Superior temporal gyrus (tissue), 1 donor: ENCODE data around the gene THSD4.
"Not testable (repeated sequence)": the region's sequence is repeated elsewhere in the genome, so short reads cannot be mapped to it uniquely, and the experiment has no call there.

Experiments
- DNase-seq: peaks from one replicate; pipeline ENCODE4 v3.0.0-alpha.2; 2016; ENCODE audit errors: extremely low spot score

THSD4 gene

DNA sequence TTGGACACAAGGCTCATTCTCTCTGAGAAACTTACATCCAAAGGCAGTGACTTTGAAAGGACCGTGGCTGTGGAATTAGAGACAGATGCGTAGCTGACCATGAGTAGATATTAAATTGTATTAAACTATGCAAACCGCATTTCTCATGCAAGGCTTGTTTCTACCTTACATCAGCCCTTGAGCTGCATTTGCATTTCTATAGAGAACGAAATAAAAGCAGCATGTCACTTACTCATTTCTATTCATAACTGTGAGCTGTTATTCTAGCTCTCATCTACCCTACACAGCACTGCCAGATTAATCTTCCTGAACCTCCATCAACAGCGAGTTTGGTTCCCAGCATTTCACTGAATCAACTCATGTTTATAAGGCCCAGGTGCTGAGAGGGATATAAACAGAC lies 72.3 kb downstream of the THSD4 start:
- DNase-seq = peak; percentile 18

GRCh38 chr15:71189718-71190117 lies 74.4 kb downstream of the THSD4 start:
- DNase-seq = no peak

- no peak for DNase-seq
Observed at GRCh38 chr15:71191296-71191695, 76.0 kb downstream of the THSD4 start.

DNA sequence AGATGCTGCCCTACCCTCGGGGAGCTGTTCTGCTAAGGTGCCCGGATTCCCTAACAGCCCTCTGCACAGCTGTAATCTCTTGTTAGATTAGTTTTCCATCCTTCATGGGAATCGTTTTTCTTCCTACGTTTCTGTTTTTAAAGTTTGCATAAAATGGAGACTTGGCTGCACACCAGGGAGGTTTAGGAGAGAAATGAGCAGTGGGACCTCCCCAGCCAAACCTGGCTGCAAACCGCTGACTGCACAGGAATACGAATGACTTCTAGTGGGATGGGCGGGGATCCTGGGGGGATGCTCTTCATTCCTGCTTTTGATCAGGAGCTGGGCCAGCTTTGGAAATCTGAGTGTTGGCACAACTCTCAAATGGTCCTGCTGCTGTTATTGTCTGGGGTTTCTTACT lies 77.5 kb downstream of the THSD4 start:
- no peak for DNase-seq

DNA sequence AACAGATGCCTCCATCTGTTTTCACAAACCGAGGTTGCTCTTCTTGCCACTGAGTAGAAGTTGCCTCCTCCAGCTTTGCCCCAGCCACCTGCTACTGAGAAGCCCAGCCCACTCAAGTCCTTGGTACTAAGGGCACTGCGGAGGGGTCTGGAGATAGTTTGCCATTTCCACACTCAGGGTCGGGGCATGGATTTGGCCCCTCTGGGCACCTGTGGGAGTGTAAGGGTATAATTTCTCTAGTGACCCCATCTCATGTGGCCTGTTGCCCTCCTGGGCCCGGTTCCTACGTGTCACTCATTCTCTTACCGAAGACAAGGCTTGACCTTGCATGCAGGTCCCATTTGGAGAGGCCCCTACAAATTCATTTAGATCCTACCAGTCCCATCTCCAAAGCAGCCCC lies 79.0 kb downstream of the THSD4 start:
- no peak for DNase-seq

- DNase-seq = no peak
Observed at GRCh38 chr15:71195242-71195641, 80.0 kb downstream of the THSD4 start.

- no peak for DNase-seq
Observed at GRCh38 chr15:71197620-71198019, 82.3 kb downstream of the THSD4 start.

DNA sequence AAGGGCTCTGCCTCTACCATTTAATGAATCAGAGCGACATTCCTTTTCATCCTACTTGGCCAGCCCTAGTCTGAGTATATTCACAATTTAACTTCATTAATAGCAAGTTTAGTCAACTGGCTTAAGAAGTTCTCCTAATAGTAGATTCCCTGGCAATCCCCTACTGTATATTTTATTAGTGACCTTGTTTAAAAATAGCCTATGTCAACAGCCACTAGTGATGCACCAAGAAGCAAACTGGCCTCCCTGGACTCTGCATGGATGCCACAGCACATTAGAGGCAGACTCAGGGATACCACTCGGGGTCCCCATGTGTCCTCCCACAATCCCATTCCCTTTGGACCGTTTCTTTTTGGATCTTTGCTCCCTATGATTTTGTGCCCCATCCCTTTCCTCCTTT lies 83.6 kb downstream of the THSD4 start:
- no peak for DNase-seq

DNA sequence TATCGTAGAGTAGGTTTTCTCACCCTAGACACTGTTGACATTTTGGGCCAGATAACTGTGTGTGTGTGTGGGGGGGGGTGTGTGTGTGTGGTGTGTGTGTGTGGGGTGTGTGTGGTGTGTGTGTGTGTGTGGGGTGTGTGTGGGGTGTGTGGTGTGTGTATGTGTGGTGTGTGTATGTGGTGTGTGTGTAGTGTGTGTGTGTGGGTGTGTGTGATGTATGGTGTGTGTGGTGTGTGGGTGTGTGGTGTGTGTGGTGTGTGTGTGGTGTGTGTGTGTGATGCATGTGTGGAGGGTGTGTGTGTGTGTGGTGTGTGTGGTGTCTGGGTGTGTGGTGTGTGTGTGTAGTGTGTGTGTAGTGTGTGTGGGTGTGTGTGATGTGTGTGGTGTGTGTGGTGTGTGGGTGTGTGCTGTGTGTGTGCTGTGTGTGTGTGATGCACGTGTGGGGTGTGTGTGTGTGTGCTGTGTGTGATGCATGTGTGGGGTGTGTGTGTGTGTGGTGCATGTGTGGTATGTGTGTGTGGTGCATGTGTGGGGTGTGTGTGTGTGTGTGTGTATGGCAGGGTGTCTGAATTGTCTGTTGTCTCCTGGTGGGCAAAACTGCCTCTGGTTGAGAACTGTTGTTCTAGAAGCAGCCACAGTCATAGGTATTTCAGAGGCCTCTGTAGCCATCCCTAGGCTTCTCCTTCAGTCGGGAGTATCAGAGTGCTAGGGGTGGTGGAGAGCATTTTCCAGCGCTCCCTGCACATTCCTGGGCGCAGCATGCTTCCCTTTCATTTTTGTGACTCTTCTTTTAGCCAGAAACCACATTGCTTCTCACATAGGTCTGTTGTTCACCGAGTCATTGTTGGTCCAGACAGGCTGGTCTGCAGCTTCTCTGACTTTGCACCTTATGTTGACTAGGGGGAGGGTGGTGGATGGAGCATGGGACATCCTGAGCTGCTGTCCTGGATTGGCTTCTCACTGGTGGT lies 84.4 kb downstream of the THSD4 start:
- no peak for DNase-seq

GRCh38 chr15:71201477-71201876 lies 86.2 kb downstream of the THSD4 start:
- DNase-seq = no peak

- no peak for DNase-seq
Observed at GRCh38 chr15:71202712-71203111, 87.4 kb downstream of the THSD4 start.

GRCh38 chr15:71203586-71204474 lies 88.6 kb downstream of the THSD4 start:
- no peak for DNase-seq

DNA sequence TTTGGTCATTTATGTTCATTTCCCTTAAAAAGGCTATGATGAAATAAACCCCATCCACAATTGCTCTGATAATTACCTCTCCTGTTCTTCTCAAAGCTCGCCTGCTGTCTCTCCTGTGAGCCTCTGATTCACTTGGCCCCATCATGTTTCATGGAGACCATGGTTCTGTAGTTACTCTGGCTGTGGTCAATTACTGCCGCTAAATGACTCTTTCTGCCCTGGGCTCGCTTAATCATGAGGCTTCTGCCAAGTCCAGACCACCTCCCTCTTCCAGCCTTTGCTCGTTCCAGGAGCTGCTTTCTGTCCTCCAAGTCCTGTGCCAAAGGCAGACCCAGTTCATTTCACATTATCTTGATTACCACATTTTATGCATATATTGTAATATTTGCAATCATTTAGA lies 91.9 kb downstream of the THSD4 start:
- no peak for DNase-seq

GRCh38 chr15:71212146-71212545 lies 96.9 kb downstream of the THSD4 start:
- no peak for DNase-seq

GRCh38 chr15:71213943-71214342 lies 98.7 kb downstream of the THSD4 start:
- not testable (repeated sequence) for DNase-seq

GRCh38 chr15:71215126-71215894 lies 100.0 kb downstream of the THSD4 start:
- no peak for DNase-seq

DNA sequence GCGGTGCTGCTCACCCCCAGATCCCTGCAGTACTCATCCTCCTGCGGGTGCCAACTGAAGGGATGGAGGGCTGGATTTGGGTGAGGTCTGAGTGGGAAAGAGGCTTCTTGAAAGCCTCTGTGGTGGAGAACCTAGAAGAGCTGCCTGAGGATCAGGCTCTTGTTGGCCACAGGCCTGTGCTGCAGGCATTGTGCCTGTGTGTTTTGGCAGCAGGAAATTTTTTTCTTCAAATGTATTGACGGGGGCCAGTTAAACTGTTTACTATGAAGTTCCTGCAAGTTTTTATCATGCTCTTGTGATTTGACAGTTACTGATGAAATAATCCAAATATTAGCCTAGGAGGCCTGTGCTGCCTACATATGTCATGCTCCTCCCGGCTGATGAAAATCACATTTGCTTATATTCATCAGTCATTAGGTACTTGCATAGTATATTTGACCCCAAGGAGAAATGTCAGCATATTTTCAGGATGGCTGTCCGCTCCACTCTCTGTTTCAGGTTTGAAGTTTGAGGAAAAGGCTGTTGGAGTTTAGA lies 103.1 kb downstream of the THSD4 start:
- DNase-seq = no peak

DNA sequence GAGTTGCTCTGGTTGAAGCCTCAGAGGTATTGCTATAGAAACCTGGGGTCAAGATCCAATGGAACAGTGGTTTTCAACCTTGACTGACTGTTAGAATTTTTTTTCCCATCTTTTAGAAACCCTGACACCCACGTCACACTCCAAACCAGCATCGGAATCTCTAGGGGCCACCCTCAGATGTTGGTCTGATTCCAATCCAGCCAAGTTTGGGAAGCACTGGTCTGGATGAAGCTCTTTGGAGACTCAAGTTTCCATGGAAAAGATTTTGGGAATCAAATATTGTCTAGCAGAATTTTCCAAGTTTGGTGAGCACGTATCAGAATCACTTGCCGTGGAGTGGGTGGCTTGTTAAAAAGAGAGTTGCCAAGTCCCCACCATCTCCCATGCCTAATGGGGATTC lies 103.8 kb downstream of the THSD4 start:
- DNase-seq = no peak

DNA sequence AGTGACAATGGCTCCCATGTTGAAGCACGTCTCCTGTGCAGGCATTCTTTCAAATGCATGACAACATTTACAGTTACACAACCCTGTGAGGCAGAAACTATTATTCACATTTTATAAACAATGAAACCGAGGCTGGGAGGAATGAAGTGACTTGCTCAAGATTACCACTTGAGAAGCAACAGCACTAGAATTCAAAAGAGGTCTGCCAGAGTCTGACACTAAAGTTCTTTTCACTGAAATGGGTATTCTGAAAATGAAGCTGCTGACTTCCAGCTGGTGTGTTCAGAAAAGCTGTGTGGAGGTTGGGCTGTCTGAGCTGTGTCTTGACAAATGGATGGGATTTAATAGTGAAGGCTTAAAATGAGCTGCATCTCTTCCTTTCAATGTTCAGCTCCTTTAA lies 104.4 kb downstream of the THSD4 start:
- DNase-seq = peak; percentile 30

DNA sequence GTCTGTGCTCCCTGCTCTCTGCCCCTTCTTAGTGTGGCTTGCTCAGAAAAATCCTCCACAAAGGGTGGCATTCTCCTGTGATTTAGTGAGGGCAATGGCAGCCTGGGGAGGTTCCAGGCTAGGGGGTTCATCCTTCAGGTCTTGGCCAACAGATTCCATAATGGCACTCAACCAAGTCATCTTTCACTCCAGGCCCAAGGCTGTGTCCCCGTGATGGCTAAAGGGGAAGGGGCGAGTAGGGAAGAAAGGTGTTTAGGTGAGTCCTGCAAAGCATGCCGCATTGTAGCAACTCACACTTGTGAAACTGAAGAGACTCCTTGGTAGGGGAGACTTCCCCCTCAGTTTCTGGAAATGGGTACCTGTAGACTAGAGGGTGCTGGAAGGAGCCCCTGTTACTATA lies 105.6 kb downstream of the THSD4 start:
- no peak for DNase-seq

- no peak for DNase-seq
Observed at GRCh38 chr15:71221417-71221816, 106.1 kb downstream of the THSD4 start.

DNA sequence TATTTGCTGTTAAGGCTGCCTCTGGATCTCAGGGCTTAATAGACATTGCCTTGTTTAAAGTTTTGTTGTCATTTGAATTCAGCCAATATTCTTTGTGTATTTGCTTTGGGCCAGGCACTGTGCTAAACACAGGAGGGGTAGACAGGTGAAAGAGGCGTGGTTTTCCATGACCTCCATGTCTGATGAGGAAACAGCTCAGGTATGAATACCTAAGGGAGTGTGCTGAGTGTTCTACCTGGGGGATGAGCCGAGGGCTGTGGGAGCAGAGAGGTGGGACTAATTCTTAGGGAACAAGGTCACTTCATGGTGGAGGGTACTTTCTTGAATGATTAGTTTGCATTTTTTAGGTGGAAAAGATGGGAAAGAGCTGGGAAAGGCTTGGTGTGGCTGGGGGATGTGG lies 108.2 kb downstream of the THSD4 start:
- DNase-seq = no peak
